ENCODE measurements around the gene EFNA5. TPM values are rescaled to one million over a fixed set of nuclear protein-coding genes. Genes with fewer than 3 reads are reported as not detected.

EFNA5 gene
- total RNA-seq, 2 experiments from 2014 or later = not detected

DNA sequence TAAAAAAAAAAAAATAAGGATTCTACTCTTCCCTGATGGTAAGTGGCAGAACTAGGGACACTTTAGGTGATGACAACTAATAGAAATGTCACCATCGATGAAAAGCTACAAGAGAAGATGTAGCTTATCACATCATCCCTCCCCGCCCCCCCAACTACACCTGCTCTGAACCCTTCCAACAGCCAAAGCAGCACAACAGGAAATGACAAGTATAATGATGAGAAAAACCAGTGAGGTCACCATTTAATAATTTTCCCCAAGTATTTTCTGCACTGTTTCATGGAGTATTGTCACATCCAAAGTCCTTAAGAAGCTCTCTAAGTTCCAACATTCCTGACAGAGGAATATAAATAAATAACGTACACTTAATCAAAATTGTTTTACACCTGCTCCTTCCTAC lies 221.4 kb downstream of the EFNA5 start:
- CTCF ChIA-PET = no interaction called here
- ATAC-seq (ENCODE audit: poor library complexity) (no peak), DNase-seq (no peak)
- POLR2A ChIA-PET = no interaction called here
- Histone ChIP-seq H3K36me3 (ENCODE audit: insufficient read depth, low read length) (no peaks in the 10 kb centered on the region), H3K27ac (ENCODE audit: low read depth in 1 of 2, low read length in 2 of 2) (no peak overlapping the region), H3K9me3 (ENCODE audit: control insufficient read depth in 1 of 2, insufficient read depth in 1 of 2, low read length in 2 of 2) (no peaks in the 10 kb centered on the region), H3K4me3 (ENCODE audit: low read length) (no peak overlapping the region), H3K4me1 (ENCODE audit: insufficient read depth, low read length) (no peaks in the 10 kb centered on the region), H3K27me3 (ENCODE audit: control insufficient read depth in 1 of 2, insufficient read depth in 2 of 2, low read length in 2 of 2) (no peaks in the 10 kb centered on the region)
- H3K36me3 Mint-ChIP-seq (ENCODE audit: low read depth) = no peaks in the 10 kb centered on the region
- H3K4me3 Mint-ChIP-seq = no peak overlapping the region
- H3K4me1 Mint-ChIP-seq (ENCODE audit: low read depth) = no peaks in the 10 kb centered on the region
- TF ChIP-seq, protein P1, sequence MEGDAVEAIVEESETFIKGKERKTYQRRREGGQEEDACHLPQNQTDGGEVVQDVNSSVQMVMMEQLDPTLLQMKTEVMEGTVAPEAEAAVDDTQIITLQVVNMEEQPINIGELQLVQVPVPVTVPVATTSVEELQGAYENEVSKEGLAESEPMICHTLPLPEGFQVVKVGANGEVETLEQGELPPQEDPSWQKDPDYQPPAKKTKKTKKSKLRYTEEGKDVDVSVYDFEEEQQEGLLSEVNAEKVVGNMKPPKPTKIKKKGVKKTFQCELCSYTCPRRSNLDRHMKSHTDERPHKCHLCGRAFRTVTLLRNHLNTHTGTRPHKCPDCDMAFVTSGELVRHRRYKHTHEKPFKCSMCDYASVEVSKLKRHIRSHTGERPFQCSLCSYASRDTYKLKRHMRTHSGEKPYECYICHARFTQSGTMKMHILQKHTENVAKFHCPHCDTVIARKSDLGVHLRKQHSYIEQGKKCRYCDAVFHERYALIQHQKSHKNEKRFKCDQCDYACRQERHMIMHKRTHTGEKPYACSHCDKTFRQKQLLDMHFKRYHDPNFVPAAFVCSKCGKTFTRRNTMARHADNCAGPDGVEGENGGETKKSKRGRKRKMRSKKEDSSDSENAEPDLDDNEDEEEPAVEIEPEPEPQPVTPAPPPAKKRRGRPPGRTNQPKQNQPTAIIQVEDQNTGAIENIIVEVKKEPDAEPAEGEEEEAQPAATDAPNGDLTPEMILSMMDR (IDR thresholded peaks at IDR 0.05) = no peak
- intact Hi-C loops (cut with DNase I, micrococcal nuclease) = no loop called here
- no peaks in the 10 kb centered on the region for H3K27me3 Mint-ChIP-seq
- H3K9me3 Mint-ChIP-seq = no peaks in the 10 kb centered on the region
- H3K27ac Mint-ChIP-seq = no peak overlapping the region

DNA sequence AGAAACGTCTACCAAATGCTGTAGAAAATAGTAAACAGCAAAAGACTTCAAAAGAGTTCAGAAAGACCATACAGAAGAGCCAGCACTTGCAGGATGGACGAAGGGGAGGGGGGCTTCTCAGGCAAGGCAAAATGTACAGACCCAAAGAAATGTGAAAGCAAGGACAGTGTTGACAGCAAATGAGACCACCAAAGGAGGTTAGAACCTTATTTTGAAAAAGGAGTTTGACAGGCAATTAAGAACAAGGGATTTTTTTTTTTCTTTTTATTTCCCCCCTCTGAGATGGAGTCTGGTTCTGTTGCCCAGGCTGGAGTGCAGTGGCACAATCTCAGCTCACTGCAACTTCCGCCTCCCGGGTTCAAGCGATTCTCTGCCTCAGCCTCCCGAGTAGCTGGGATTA lies 223.2 kb downstream of the EFNA5 start:
- H3K27me3 ChIP-seq (ENCODE audit: control insufficient read depth in 1 of 2, insufficient read depth in 2 of 2, low read length in 2 of 2) = no peaks in the 10 kb centered on the region
- no peaks in the 10 kb centered on the region for H3K4me1 Mint-ChIP-seq (ENCODE audit: low read depth)
- no peaks in the 10 kb centered on the region for H3K4me1 ChIP-seq (ENCODE audit: insufficient read depth, low read length)
- DNase-seq = no peak
- TF ChIP-seq, protein P1 (IDR thresholded peaks at IDR 0.05) = no peak
- H3K36me3 ChIP-seq (ENCODE audit: insufficient read depth, low read length) = no peaks in the 10 kb centered on the region
- H3K9me3 ChIP-seq (ENCODE audit: control insufficient read depth in 1 of 2, insufficient read depth in 1 of 2, low read length in 2 of 2) = no peaks in the 10 kb centered on the region
- H3K27ac Mint-ChIP-seq = no peak overlapping the region
- intact Hi-C loops (cut with DNase I, micrococcal nuclease) = no loop called here
- peaks cover 4% of the 10 kb centered on the region for H3K27me3 Mint-ChIP-seq
- ChIA-PET CTCF (no interaction called here), POLR2A (no interaction called here)
- ATAC-seq (ENCODE audit: poor library complexity) = no peak
- H3K36me3 Mint-ChIP-seq (ENCODE audit: low read depth) = no peaks in the 10 kb centered on the region
- no peak overlapping the region for H3K4me3 ChIP-seq (ENCODE audit: low read length)
- H3K9me3 Mint-ChIP-seq = no peaks in the 10 kb centered on the region
- no peak overlapping the region for H3K27ac ChIP-seq (ENCODE audit: low read depth in 1 of 2, low read length in 2 of 2)
- H3K4me3 Mint-ChIP-seq = no peak overlapping the region

DNA sequence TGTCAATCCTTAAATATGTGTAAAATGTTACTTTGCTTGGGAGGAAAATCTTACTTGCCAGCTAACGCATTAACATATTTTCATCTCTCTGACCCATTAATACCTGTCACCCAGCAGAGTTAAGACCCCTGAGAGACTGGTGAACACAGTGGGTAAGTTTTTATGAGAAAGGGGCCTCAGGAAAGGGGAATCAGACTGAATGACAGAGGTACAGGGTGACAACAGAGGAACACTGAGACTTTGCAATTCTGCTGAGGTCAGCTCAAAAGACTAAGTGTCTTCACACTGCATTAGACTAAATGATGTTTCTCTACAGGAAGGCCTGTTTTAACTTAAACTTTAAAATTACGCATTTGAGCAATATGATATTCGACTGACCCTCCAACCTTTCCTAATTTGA lies 223.8 kb downstream of the EFNA5 start:
- Histone ChIP-seq H3K4me3 (ENCODE audit: low read length) (no peak overlapping the region), H3K4me1 (ENCODE audit: insufficient read depth, low read length) (no peaks in the 10 kb centered on the region), H3K36me3 (ENCODE audit: insufficient read depth, low read length) (no peaks in the 10 kb centered on the region), H3K27me3 (ENCODE audit: control insufficient read depth in 1 of 2, insufficient read depth in 2 of 2, low read length in 2 of 2) (no peaks in the 10 kb centered on the region), H3K27ac (ENCODE audit: low read depth in 1 of 2, low read length in 2 of 2) (no peak overlapping the region), H3K9me3 (ENCODE audit: control insufficient read depth in 1 of 2, insufficient read depth in 1 of 2, low read length in 2 of 2) (no peaks in the 10 kb centered on the region)
- ATAC-seq (ENCODE audit: poor library complexity) (no peak), DNase-seq (no peak)
- POLR2A ChIA-PET = no interaction called here
- Mint-ChIP-seq H3K36me3 (ENCODE audit: low read depth) (no peaks in the 10 kb centered on the region), H3K27me3 (peaks cover 4% of the 10 kb centered on the region), H3K4me1 (ENCODE audit: low read depth) (no peaks in the 10 kb centered on the region), H3K4me3 (no peak overlapping the region), H3K9me3 (no peaks in the 10 kb centered on the region), H3K27ac (no peak overlapping the region)
- CTCF ChIA-PET = no interaction called here
- TF ChIP-seq, protein P1 (IDR thresholded peaks at IDR 0.05) = no peak
- intact Hi-C loops (cut with DNase I, micrococcal nuclease) = no loop called here

Data from CD4-positive, alpha-beta T cell (primary cell).